GM18498 (cell line): ENCODE measurements around the gene SPTLC1.
"Not testable (repeated sequence)": the region's sequence is repeated elsewhere in the genome, so short reads cannot be mapped to it uniquely, and the experiment has no call there.

Experiments
- ATAC-seq: cut with Tn5 transposase; IDR thresholded peaks from one replicate; pipeline ENCODE4 v1.9.1; 2021; ENCODE audit warnings: mild to moderate bottlenecking, moderate library complexity; ENCODE audit not compliant: unreplicated experiment

SPTLC1 gene

DNA sequence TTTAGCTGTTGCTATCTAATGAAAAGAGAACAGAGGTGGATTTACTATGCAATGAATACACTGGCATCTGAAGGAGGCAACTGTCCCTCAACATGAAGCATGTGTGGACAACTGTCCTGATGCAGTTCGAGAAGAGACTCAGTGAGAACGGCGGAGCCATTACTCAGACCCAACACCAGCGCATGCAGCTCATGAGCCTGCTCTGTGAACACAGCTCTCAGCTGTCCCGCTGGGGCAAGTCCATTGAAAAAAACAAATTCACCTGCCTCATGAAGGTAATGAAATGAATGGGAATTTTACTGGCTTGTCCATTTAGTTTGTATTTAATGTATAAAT lies 78.8 kb downstream of the SPTLC1 start:
- no peak for ATAC-seq

DNA sequence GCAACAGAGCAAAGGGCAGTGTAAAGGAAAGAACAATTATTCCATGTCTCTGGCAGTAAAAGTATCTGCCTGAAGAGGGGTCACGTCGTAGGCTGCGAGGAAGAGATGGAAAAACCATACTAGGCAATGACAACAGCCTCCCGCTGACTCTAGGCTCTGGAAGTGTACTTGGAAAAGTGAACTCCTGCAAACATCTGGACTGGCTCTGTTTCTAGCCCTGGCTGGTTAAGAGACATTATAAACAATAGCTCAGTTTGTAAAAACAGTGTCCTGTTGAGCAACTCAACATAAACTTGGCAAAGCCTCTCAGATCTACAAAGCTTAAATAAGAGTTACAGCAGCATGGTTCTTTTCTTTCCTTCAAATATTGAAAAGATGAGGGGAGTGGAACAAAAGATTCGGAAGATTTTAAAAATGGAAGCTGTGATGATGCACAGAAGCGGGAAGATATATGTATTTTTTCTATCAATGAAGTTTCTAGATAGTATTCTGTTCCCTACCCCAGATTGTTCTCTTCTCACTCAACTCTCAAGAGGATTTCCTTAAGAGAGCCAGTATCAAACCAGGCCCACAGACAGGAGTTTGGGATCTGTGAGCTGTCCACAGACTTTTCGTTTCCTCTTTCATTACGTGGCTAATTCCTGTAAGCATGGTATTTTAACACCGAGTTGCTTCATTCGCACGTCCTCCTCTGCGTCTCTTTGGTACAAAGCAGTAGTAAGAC lies 79.4 kb downstream of the SPTLC1 start:
- no peak for ATAC-seq

DNA sequence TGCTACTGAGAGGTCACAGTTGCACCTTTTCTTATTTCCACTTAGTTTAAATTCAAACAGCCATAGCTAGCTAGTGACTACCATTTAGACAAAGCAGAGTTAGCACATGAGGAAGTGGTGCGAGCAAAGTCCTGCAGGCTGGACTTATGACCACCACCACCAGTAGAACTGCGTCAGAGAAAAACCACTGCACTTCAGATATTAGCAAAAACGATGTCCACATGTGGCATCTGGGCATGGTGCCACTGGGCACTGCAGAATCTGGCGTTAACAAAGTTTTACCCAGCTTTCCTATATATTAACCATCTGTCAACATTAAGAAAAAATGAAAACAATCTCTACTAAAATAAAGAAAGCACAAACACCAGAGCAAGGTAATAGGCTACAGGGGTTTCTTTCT lies 80.1 kb downstream of the SPTLC1 start:
- no peak for ATAC-seq

DNA sequence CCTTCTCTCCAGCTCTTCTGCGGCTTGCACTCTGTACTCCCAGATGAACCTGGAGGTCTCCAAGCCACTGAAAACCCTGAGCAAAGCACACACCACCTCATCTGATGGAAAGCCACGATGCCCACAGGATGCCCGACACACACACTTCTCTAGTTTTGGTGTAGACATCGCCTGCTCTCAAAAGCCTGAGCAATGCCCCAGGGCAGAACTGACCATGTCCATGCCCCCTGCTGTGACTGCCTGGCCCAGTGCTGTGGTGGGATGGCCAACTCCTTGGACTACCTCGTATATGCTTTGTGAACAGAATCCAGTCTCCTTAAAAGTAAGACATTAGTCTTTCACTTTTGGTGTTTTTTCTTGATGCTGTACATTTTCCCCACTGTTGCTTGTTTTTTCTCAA lies 81.2 kb downstream of the SPTLC1 start:
- no peak for ATAC-seq

DNA sequence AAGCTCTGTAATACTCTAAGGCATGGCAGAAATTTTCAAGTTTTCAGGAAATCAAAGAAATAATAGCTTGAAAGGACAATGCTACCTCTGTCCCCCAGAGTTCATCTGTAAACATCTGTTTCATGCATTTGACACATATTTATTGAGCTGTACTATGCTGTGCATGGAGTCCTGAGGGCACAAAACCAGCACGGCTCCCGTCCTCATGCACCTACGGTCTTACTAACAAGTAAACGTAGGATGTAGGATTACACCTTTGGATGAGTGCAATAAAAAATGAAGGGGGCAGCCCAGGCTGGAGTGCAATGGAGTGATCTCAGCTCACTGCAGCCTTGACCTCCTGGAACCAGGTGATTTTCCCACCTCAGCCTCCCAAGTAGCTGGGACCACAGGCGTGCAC lies 81.9 kb downstream of the SPTLC1 start:
- ATAC-seq: no peak

DNA sequence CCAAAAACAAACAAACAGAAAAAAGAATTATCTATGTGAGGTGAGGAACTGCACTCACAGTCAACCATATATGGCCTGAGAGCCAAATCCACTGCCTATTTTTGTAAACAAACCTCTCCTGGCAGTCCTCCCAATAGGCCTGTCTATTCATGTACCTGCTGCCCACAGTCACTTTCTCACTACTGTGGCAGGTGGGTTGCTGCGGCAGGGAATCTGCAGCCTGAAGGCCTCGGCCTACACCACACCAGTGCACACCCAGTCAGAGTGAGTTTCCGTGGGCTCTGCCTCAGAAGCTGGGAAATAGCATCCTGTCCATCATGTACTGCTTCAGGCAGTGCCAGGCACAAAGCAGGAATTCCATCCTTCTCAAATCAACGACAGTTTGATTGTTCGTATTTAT lies 82.3 kb downstream of the SPTLC1 start:
- ATAC-seq: no peak

DNA sequence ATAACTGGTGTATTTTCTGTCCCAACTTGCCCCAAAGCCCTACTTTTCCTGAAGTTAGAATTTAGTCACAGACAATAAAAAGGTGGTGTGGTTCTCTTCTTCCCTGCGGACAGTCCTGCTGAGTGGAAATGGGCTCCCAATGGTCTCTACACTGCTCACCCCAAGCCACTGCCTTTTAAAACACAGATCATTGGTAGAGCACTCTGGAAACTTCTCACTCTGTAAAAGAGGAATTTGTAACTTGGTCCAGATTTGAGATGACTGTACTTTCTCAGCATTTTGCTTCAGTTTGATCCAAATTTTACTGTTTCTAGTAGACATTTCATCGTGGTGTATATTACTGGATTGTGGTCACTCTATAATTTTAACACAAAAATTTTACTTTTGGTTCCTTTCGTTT lies 84.8 kb downstream of the SPTLC1 start:
- no peak for ATAC-seq

DNA sequence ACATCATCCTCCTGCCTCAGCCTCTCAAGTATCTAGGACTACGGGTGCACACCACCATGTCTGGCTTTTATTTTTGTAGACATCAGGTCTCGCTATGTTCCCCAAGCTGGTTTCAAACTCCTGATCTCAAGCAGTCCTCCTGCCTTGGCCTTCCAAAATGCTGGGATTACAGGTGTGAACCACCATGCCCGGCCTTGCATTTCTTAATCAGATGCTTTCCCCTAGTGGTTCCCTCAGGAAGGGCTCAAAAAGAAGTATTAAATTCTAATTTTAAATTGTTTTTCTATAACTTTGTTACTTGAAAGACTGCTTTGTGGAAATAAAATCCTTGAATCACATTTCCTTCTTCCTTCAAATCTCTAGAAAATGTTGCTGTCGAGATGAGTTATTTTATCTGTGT lies 85.7 kb downstream of the SPTLC1 start:
- no peak for ATAC-seq

DNA sequence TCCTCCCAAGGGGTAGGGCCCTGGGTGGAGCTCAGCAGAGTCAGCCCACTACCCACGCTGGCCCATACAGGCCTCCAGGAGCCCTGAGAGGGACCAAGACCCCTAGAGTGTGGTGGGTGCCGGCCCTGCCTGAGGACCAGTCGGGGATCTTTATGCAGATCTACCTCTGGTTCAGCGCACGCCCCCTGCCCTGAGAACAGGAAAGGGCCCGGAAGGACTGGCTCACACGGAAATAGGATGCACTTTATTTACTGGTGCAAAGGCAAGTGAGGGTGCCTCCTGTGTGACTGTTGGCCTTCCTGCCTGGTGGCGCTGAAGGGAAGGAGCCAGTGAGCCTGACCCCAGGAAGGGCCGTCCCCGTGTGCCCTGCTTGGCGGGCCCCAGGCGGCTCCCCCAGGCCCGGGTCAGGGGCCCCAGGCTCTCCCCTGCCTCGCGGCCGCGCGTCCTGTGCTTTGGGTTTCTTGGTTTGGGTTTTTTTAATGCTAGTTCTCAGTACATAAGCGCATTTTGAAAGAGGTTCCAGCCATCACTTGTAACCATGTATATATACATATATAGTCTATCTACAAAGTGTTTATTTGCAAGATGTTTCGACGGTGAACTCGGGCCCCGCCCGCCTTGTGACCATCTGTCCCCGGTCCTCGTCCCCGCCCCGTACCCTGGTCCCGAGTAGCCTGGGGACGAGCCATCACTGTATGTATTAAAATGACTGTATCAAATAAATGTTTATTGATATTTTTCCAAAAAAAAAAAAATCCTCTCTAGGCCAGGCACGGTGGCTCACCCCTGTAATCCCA lies 88.8 kb downstream of the SPTLC1 start:
- no peak for ATAC-seq

DNA sequence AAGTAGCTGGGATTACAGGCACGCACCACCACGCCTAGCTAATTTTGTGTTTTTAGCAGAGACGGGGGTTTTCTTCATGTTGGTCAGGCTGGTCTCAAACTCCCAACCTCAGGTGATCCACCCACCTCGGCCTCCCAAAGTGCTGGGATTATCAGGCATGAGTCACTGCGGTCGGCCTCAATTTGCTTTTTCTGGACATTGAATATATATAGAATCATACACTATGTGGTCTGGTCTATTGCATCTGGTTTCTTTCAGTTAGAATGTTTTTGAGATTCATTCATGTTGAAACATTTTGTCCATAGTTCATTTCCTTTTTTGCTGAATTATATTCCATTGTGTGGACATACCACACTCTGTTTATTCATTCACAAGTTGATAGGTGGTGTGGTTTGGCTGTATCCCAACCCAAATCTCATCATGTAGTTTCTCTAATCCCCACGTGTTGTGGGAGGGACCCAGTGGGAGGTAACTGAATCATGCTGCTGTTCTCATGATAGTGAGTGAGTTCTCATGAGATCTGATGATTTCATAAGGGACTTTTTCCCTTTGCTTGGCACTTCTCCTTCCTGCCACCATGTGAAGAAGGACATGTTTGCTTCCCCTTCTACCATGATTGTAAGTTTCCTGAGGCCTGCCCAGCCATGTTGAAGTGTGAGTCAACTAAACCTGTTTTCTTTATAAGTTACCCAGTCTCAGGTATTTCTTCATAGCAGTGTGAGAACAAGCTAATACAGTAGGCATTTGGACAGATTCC lies 93.2 kb downstream of the SPTLC1 start:
- not testable (repeated sequence) for ATAC-seq

DNA sequence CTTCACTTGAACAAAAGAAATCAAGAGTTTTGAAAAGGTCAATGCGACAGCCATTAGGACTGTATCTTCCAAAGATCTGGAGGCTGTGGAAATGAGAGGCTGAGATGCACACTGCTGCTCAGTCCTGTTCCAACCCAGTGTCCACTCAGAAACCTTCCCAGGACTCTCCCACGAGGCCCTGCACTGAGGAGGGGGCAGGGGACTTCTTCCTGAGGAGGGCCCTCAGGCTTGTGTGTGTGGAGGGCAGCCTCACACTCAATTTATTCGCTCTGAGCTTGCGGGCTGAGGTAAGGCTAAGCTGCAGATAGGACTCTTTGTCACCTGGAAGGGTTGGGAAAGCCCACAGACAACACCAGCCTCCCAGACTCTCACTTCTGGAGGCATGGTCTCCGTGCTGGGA lies 95.6 kb downstream of the SPTLC1 start:
- ATAC-seq: no peak

DNA sequence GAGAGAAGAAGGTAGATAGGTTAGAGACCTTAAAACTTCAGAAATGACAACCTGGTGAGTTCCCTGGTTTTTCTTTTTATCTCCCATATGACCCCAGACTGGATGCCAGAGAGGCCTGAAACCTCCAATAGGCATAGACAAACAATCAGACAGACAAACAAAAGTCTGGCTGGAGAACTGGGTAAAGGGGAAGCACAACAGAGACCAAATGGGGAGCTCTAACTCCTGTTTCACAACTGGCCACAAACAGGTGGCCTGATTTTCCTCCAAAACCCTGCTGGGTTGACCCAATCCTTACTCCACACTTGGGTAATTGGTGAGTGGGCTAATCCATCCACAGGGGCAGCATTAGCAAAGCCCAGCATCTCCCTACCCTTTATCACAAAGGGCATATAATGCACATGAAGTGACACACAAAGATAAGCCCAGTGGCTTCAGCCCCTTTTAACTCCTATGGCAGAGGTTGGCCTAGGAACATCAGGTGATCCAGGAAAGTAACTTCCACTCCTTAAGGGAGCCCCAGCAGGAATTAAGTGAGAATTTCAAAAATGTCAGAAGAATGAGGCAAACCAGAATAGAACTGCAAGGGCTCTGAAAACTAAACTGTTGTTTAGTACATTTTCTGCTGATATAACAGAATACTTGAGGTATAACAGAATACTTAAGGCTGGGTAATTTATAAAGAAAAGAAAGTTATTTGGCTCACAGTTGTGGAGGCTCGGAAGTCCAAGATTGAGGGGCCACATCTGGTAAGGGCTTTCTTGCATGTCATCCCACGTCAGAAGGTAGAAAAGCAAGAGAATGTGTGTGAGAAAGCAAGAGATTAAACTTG lies 104.3 kb downstream of the SPTLC1 start:
- no peak for ATAC-seq

DNA sequence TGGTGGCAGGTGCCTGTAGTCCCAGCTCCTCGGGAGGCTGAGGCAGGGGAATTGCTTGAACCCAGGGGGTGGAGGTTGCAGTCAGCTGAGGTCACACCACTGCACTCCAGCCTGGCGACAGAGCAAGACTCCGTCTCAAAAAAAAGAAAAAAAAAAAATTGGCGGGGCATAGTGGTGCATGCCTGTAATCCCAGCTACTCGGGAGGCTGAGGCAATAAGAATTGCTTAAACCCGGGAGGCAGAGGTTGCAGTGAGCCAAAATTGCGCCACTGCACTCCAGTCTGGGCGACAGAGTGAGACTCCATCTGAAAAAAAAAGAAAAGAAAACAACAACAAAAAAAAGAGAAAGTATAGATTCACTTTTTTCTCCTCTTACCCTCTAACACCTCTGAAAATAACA lies 105.0 kb downstream of the SPTLC1 start:
- ATAC-seq: not testable (repeated sequence)

DNA sequence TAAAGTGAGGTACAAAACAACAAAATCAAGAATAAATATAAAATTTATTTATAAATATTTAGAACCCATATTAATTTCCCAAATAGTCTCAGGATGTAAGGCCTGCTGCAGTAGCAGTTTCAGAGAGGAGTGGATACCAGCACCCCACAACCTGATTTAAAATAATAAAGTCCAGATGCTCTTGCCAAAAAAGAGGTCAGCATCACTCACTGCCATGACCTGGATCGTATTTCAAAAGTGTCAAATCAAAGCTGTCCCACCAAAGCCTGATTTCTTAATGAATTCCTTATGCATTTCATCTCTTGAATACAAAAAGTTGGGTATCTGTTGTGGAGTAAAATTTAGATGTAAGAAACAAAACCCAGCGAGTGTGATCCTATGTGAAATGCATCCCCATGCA lies 107.2 kb downstream of the SPTLC1 start:
- no peak for ATAC-seq

DNA sequence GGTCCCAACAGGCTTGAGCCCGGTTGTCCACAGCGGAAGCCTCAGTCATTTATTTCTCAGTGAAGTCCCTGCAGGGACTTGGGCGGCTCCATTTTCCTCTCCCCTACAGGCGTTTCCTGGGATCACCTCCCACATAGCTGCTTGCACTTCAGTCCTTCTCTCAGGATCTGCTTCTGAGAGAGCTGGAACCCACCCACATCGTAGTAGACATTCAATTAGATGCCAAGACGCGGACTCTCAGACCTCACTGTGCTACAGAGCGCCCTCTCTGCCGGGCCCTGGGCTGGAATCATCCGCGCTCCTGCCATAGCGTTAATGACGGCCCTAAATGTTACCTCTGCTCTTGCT lies 111.2 kb downstream of the SPTLC1 start:
- ATAC-seq: no peak

DNA sequence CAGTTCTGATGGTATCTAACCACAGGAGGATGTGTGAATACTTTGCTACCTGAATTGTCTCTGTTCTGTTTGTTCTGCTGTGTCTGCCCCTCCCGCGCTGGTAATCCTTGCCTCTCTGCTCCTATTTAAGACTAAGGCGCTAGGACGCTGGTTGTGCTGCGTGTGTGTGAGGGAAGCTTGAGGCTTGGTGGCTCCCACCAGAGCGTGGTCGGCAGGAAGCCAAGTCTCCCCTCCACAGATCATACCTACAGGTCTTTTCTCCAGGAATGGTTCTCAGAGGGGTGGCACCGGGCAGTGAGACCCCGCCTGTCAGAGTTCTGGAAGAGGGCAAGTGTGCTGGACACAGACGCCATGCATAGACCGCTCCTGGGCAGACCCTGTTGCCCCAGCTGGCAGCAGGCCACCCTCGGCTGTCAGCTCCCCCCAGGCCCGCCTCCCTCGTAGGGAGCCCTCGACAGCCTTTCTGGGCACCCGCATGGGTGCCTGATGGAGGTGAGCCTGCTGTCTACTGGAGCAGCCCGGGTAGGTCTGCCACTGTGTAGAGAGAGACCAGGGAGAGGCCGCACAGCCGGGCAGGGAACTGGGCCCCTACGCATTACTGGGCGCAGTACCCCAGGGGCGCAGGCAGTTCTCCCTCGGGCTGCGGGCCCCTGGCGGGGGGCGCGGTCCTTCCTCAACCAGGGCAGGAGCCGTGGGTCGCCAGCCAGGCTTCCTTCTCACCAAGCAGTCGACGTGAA lies 111.7 kb downstream of the SPTLC1 start:
- ATAC-seq: no peak

DNA sequence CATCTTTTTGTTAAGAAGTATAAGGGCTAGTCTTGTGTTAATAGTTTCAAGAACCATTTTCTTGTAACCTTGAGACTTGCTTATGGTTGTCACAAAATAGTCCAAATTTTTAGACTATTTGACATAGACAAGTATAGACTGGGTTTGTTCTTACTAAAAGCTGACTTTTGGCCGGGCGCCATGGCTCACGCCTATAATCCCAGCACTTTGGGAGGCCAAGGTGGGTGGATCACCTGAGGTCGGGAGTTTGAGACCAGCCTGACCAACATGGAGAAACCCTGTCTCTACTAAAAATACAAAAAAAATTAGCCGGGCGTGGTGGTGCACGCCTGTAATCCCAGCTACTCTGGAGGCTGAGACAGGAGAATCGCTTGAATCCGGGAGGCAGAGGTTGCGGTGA lies 113.3 kb downstream of the SPTLC1 start:
- ATAC-seq: not testable (repeated sequence)

DNA sequence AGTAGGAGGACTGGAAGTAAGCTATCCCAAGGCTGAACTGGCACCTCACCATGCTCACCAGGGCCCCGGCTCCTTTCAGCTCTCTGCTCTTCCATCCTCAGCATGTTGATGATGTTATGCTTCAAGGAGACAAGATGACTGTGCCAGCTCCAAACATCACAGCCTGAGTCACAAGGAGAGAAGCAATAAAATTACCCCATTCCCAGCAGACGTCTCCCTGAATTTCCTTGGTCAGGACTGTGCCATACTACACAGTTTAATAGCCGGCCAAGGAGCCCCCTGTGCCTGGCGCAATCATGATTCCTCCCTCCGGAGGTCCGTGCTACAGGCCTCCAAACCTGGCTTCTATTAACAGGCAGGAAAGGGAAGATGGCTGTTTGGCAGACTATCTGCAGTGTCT lies 114.0 kb downstream of the SPTLC1 start:
- ATAC-seq: no peak

DNA sequence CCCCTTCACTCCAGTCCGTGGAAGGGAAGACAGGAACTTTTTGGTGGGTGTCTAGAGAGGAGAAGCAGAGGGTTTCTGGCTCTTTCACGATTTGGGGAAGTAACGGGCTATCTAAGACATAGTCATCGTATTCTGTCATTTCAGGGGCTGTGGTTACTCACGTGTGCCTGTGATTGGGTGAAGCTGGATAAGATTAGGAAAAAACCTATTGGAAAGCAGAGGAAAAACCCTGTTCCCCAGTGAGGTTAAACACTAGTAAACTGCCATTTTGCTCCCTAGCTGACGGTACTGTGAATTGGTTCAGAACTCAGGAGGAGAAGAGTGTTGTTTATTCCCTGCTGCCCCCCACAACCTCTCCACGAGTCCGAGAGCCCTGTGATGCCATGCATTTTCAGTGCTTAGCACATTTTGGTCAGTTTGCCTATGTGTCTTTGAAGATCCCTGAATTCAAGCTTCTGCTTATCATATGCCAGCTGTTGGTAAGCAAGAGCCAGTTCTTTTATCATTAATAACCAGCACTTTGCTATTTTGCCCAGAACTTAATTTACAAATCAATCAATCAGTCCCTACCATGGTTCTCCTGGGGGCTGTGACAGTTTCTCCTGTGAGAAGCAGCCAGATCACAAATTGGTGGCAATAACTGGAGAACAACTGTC lies 120.1 kb downstream of the SPTLC1 start:
- ATAC-seq: no peak

DNA sequence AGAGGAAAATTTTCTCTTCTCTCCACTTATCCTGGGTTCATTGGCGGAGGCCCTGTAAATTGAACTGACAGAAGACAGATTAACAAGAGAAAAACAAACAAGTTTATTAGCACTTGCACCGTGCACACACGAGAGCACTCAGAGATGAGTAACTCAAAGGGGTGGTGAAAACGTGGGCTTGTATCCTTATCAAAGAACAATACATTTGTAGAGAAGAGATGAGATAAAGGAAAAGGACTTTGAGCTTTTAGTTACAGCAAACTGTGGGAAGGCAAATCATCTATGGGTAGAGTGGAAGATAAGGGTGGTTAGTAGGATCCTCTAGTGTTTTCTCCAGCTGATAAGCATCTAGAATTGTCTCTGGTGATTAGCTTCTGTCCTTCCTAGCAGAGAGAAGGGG lies 120.8 kb downstream of the SPTLC1 start:
- no peak for ATAC-seq
